NCI-H128 (cell line): ENCODE results near the gene ABLIM2.

Source experiments
- DNase-seq: peaks from one replicate; lab custom pipeline; 2025; ENCODE audit not compliant: unreplicated experiment; lab: John Stamatoyannopoulos, UW

The ABLIM2 gene

DNA sequence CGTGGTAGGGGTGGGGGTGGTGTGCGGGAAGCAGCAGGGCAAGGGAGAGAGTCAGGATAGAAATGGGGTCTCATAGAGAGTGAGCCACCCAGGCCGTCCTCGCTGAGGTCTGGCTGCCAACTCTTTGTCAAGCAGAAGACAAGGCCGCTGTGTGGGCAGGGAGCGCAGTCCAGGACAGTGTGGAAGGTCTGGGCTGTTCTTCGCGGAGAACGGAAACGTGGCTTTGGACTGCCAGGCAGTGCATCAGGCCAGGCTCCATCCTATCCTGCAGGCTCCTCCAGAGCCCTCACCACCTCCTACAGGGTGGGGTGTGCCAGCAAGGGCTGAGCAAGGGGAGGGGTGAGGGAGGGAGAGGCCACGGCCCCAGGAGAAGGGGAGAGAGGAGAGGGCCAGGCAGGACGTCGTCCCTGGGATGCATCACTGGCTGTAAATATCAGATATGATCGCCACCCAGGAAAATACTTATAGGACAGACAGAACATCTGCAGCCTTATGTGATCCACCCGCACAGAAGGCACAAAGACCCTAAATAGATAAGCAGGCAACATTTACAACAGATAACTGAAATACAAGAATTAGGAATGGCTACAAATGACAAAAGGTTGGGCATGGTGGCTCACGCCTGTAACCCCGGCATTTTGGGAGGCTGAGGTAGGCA lies 85.3 kb downstream of the ABLIM2 start:
- no peak for DNase-seq

- no peak for DNase-seq
These were observed 86.2 kb downstream of the ABLIM2 start for GRCh38 chr4:8072235-8072968.

- DNase-seq = no peak
These were observed 86.8 kb downstream of the ABLIM2 start for GRCh38 chr4:8071766-8072165.

- no peak for DNase-seq
These were observed 87.6 kb downstream of the ABLIM2 start for GRCh38 chr4:8070736-8071718.

DNA sequence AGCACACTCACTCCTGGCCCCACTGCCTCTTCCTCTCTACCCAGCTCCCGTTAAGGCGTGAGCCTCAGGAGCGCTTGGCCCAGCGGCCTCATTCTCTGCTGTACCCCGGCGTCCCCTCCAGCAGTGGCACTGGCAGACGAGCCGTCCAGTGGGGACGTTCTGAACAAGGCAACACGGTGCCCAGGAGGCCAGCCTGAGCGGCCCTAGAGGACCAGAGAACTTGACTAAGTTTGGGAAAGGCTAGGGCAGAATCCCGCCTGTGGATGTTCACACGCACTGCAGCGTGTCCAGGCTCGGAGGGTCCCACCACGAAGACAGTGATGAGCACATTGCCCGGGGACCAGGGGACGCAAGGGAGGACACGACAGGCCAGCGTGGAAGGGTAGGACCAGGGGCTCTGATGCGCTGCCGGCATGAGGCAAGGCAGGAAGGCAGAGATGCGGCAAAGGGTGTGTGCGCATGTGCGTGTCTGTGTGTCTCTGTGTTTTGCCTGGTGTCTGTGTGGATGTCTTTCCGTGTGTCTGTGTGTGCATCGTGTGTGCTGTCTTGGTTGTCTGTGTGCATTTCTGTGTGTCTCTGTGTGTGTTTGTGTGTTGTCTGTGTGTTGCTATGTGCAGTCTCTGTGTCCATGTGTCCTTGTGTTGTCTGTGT lies 89.4 kb downstream of the ABLIM2 start:
- DNase-seq = no peak

DNA sequence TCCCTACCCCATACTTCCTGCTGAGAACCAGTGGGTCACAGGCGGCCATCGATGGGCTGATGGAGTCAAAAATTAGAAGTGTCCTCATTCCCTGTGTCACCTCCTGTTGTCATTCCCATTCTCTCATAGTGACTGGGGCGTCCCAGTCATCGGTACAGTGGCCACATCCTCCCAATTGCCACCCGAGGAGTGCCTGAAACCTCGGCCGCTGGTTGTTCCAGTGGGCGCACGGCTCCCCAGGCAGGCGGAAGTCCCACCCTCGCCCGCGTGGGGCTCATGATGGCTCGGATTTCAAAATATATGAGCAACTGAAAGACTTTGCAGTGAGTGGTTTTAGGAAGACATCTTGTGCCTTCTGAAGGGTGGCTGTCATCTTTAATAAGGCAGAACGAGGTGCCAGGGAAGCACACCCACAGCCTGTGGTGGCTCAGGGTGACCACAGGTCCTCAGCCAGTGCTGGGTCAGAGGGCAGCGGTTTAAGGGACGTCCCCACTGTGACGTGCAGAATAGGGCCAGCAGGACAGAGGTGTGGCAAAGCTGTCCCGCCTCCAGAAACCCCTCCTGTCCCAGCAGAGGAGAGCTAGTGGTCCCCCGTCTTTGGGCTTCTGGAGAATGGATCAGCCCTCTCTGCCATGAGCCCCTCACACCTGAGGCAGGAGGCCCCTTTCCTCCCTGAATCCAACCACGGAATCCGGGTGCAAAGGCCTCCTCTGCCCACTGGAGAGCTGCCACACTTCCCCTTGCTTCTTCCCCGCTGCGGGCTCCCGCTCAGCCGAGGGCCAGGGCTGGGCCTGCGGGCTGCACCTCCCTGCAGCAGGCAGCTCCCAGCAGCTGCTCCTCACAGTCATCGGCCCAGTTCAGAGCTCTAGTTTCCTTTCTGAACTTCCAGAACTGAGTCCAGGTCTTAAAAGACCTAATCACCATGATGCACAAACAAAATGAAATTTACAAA lies 90.4 kb downstream of the ABLIM2 start:
- no peak for DNase-seq

DNA sequence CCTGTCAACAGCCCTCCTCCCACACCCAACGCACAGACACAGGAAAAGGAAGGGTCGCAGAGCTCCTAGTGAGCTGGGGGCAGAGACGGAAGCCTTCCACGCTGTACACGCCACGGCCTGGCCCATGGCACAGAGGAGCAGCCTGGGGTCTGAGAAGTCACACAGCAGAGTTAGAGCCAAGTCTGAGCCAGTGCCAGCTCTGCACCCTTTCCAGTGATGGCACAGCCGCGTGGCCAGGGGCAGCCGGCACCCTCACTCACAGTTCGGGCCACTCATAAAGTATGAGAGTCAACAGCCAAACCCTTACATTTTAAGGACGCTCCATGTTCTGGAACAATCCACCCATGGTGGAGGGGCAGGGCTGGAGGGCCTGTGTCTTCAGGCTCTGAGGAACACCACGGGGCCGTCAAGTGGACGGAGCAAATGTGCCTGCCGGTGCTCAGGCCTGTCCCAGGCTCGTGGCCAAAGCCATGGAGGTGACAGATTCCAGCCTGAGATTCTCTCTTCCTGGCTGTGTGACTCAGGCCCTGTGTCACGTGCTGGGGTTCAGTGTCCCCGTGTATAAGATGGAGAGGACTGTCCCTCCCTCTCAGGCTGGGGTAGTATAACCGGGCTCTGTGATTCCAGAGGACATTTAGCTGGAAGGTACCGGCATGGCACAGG lies 91.2 kb downstream of the ABLIM2 start:
- no peak for DNase-seq

- DNase-seq = no peak
These were observed 92.2 kb downstream of the ABLIM2 start for GRCh38 chr4:8066336-8066931.

- DNase-seq = no peak
These were observed 94.5 kb downstream of the ABLIM2 start for GRCh38 chr4:8063974-8064563.

DNA sequence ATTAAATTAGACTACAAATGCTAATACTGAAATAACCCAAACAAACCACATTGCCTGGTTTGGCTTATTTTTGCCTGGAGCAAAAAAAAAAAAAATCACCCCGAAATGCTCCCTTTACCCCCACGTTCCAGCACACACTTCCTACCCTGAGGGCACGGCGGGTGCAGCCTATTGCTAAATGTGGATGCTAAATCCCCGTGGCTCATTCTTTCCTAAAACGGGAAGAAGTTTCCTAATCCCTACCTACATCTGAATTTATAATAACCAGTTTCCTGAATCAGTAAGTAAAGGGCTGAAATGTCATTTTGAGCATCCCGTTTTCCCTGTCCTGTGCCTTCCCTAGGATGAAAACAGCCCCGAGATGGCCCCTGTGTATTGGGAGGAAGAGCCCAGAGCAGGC lies 97.0 kb downstream of the ABLIM2 start:
- no peak for DNase-seq

DNA sequence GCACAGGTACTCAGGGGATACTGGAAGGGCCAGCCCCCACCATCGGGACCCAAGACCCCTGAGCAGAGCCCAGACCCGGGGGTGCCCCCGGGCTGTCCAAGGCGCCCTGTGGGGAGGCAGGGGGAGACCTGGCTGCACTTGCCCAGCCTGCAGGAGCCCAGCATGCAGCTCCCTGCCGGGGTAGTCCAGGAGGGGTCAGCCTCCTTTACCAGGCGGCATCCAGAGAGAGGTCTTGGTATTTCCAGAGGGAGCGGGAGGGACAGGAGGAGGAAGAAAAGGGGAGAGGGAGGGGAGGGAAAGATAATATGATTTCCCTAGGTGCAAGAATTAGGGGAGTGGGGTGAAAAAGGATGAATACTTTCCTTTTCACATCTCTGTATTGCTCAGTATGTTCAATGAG lies 97.5 kb downstream of the ABLIM2 start:
- DNase-seq = no peak

- DNase-seq = no peak
These were observed 98.0 kb downstream of the ABLIM2 start for GRCh38 chr4:8060632-8061031.

DNA sequence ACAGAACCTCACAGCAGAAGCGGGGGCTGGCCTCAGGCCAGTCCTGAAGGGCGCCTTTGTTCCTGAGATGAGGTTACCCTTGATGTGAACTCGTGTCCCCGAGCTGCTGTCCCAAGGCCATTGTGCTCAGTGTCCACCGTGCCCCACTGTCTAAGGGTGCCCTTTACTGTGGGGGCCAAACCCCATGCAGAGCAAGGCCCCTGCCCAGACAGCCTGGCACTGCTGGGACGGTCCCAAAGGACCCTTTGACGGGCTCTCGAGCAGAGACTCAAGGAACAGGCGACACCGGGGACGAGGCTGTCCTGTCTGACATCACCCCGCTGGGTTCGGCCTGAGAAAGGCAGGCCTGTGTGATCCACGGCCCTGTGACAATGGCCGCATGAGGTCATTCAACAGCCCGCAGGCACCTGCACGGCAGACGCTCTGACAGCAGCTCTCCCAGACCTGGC lies 100.6 kb downstream of the ABLIM2 start:
- no peak for DNase-seq

DNA sequence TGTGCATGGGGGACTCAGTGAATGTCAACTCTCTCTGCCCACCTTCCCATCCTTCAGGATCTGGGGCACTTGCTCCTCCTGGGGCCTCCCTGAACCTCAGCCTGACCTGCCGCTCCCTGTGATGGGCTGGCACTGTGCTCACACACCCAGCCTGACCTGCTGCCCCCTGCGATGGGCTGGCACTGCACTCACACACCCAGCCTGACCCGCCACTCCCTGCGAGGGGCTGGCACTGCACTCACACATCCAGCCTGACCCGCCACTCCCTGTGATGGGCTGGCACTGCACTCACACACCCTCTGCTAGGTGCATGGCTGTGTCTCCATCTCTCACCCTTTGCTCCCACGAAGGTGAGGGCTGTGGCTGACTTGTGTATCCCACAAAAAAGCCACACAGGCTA lies 103.4 kb downstream of the ABLIM2 start:
- no peak for DNase-seq

DNA sequence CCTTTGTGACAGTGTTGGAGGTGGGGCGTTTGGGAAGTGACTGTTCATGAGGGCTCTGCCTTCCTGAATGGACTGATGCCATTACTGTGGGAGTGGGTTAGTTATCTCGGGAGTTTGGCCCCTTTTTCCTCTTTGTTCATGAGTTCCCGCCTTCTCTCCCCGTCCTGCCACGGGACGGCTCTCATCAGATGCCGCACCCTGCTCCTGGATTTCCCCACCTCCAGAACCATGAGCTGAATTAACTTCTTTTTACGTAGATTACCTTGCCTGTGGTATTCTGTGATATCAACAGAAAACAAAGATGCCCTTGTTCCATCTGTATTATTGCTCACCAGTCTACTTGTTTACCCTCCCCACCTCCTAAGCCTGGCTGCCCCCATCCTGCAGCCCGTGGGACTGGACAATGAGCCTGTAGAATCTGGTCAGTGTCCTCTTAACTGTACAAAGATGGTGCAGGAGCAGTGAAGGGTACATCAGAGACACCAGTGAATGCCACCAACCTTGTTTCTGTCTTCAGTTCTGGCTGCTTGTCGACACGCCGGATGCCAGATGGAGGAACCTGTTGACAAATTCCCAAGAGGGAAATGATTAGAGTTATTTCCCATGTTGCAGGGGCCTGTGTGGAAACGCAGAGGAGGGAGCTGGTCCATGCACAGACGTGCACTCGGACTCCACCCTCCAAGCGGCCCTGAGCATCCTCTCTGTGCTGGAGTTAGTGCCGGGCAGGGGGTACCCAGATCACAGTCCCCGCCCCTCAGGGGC lies 104.7 kb downstream of the ABLIM2 start:
- no peak for DNase-seq

GRCh38 chr4:8052160-8052691 lies 106.4 kb downstream of the ABLIM2 start:
- no peak for DNase-seq

DNA sequence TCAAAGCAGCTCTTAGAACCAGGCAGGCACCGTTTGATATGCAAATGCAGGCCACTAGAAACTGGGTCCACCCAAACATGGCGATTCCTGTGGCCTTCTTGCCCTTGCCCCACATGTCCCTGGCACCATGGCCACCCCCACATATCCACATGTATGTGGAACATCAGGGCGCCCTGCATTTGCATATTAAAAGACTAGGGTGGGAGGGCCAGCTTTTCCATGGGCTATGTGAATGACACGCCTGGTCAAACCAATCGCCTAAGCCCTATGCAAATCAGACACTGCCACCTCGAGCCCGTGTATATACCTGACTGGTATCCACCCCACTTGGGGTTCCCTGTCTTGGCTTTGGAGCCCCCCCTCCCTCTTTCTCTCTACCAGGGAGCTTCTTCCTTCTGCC lies 107.0 kb downstream of the ABLIM2 start:
- DNase-seq = no peak
